Measurements from ENCODE around the gene OCA2. TPM values are rescaled to one million over a fixed set of nuclear protein-coding genes. Genes with fewer than 3 reads are reported as not detected.

The OCA2 gene
- total and polyA plus RNA-seq, 2 of the 4 experiments (the other 2 are of a cell fraction) = under 0.01 to 0.03 TPM

DNA sequence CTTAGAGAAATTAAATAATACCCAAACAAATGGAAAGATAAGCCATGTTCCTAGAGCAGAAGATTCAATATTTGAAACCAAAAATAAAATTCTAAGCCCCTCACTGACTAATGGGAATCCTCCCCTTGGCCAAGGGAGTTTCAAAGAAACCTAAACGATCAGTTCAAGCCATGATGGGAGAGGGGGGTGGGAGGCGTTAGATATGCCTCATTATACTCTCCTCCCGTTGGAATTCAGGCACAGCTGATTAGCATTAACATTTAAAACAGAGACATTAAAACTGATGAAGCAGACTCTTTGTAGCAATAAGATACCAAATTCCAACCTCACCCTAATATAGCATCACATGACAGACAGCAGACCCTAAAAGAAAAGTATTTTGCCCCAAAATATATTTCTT, 32.9 kb downstream of the OCA2 start:
- no peak overlapping the region for H2BK120ac ChIP-seq (ENCODE audit: low read depth, low read length)
- CTCF ChIA-PET = no interaction called here

More for the DNA sequence above, 32.9 kb downstream of the OCA2 start:
- no CpG with 5 or more reads among the region's 3 CpGs for WGBS, 2 experiments (ENCODE audit: extremely low coverage in 2 of 2, insufficient read length in 1 of 2)
- Histone ChIP-seq H3K14ac (replicated peaks; ENCODE audit: low read depth, low read length) (no peak overlapping the region), H2AK9ac (replicated peaks; ENCODE audit: low read depth, low read length, poor library complexity) (no peak overlapping the region), H2BK15ac (ENCODE audit: low read depth, low read length) (no peak overlapping the region), H3K18ac (ENCODE audit: low read depth, low read length) (no peak overlapping the region), H2BK5ac (ENCODE audit: low read depth, low read length, poor library complexity, severe bottlenecking) (no peak overlapping the region), H4K20me1 (ENCODE audit: insufficient read depth, low read length) (no peaks in the 10 kb centered on the region), H4K91ac (ENCODE audit: insufficient read depth, low read depth, low read length) (no peak overlapping the region), H3K4me3 (ENCODE audit: insufficient read depth, low read depth, low read length) (no peak overlapping the region), H2AFZ (replicated peaks; ENCODE audit: low read length, poor library complexity) (no peak overlapping the region), H4K8ac (ENCODE audit: low read depth in 2 of 2, low read length in 2 of 2) (no peak overlapping the region), H3K79me1 (ENCODE audit: low read depth in 1 of 2, low read length in 2 of 2) (no peaks in the 10 kb centered on the region), H3K4me2 (ENCODE audit: low read depth, low read length) (no peak overlapping the region), H3K27me3 (ENCODE audit: control insufficient read depth, insufficient read depth, low read length) (no peaks in the 10 kb centered on the region), H3K9me3 (ENCODE audit: control insufficient read depth, insufficient read depth, low read length) (no peaks in the 10 kb centered on the region), H3K23ac (ENCODE audit: low read depth, low read length) (no peak overlapping the region), H2BK20ac (ENCODE audit: low read depth, low read length) (no peak overlapping the region), H3K4ac (ENCODE audit: low read depth, low read length) (no peak overlapping the region), H3K9me1 (ENCODE audit: insufficient read depth, low read length) (no peaks in the 10 kb centered on the region), H3K36me3 (ENCODE audit: control insufficient read depth, insufficient read depth, low read length) (no peaks in the 10 kb centered on the region), H4K5ac (ENCODE audit: low read depth, low read length) (no peak overlapping the region), H2AK5ac (ENCODE audit: low read depth, low read length) (no peak overlapping the region), H3K9ac (ENCODE audit: low read depth, low read length) (no peak overlapping the region), H3K56ac (ENCODE audit: extremely low read depth, insufficient read depth, low read length) (no peak overlapping the region), H3K4me1 (ENCODE audit: control insufficient read depth, insufficient read depth, low read length) (no peaks in the 10 kb centered on the region), H3K27ac (ENCODE audit: insufficient read depth, low read length) (no peak overlapping the region)
- intact Hi-C loops (cut with micrococcal nuclease) (no loop called here), dilution Hi-C loops (cut with HindIII; ENCODE audit: low sequenced_read_pairs, unreplicated experiment) (no loop called here), in situ Hi-C loops (cut with MboI; ENCODE audit: low sequenced_read_pairs) (no loop called here)
- POLR2A ChIA-PET (ENCODE audit: unreplicated experiment) = no interaction called here
- TF ChIP-seq SMC3 (IDR thresholded peaks at IDR 0.05; ENCODE audit: low read depth, low read length) (no peak), NFE2L2 (IDR thresholded peaks at IDR 0.05; ENCODE audit: low read depth, low read length) (no peak)
- no TSS peak for BruUV-seq (replicated peaks)
- DNase-seq = no peak
- no peak for ATAC-seq (ENCODE audit: low read depth)

Data from IMR-90 (cell line).